ENCODE results near the gene PDE10A. TPM values are rescaled to one million over a fixed set of nuclear protein-coding genes. Genes with fewer than 3 reads are reported as not detected.
"Not testable (repeated sequence)": the region's sequence is repeated elsewhere in the genome, so short reads cannot be mapped to it uniquely, and the experiment has no call there.

PDE10A gene
- total RNA-seq, 1 donor from 2014 or later = 14.4 TPM

- Mint-ChIP-seq H3K27ac (peak overlapping the region; percentile 35), H3K9me3 (ENCODE audit: low read depth) (no peaks in the 10 kb centered on the region), H3K27me3 (no peaks in the 10 kb centered on the region), H3K4me1 (ENCODE audit: low read depth) (no peaks in the 10 kb centered on the region), H3K36me3 (ENCODE audit: insufficient read depth) (no peaks in the 10 kb centered on the region), H3K4me3 (ENCODE audit: low read depth) (no peak overlapping the region)
- no peak for DNase-seq (ENCODE audit: low spot score, unreplicated experiment)
- TF ChIP-seq, protein P1, sequence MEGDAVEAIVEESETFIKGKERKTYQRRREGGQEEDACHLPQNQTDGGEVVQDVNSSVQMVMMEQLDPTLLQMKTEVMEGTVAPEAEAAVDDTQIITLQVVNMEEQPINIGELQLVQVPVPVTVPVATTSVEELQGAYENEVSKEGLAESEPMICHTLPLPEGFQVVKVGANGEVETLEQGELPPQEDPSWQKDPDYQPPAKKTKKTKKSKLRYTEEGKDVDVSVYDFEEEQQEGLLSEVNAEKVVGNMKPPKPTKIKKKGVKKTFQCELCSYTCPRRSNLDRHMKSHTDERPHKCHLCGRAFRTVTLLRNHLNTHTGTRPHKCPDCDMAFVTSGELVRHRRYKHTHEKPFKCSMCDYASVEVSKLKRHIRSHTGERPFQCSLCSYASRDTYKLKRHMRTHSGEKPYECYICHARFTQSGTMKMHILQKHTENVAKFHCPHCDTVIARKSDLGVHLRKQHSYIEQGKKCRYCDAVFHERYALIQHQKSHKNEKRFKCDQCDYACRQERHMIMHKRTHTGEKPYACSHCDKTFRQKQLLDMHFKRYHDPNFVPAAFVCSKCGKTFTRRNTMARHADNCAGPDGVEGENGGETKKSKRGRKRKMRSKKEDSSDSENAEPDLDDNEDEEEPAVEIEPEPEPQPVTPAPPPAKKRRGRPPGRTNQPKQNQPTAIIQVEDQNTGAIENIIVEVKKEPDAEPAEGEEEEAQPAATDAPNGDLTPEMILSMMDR (IDR thresholded peaks at IDR 0.05; ENCODE audit: unreplicated experiment) = no peak
Observed at GRCh38 chr6:165514621-165515020, 148.4 kb downstream of the PDE10A start.

DNA sequence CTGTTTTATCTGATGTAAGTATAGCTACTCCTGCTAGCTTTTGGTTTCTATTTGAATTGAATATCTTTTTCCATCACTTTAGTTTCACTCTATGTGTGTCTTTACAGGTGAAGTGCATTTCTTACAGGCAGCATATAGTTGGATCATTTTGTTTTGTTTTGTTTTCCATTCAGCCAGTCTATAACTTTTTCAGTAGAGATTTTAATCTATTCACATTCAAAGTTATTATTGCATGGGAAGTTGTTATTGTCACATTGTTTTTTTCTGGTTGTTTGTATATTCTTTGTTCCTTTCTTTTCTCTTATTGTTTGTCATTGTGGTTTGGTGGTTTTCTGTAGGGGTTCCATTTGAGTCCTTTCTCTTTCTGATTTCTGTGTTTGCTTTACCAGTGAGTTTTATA lies 151.2 kb downstream of the PDE10A start:
- H3K4me3 Mint-ChIP-seq (ENCODE audit: low read depth) = no peak overlapping the region
- TF ChIP-seq, protein P1 (IDR thresholded peaks at IDR 0.05; ENCODE audit: unreplicated experiment) = no peak
- DNase-seq (ENCODE audit: low spot score, unreplicated experiment) = no peak
- H3K4me1 Mint-ChIP-seq (ENCODE audit: low read depth) = no peaks in the 10 kb centered on the region
- no peak overlapping the region for H3K27ac Mint-ChIP-seq
- no peaks in the 10 kb centered on the region for H3K9me3 Mint-ChIP-seq (ENCODE audit: low read depth)
- H3K27me3 Mint-ChIP-seq = no peaks in the 10 kb centered on the region
- no peaks in the 10 kb centered on the region for H3K36me3 Mint-ChIP-seq (ENCODE audit: insufficient read depth)

- Mint-ChIP-seq H3K4me3 (ENCODE audit: low read depth) (no peak overlapping the region), H3K4me1 (ENCODE audit: low read depth) (no peaks in the 10 kb centered on the region), H3K36me3 (ENCODE audit: insufficient read depth) (no peaks in the 10 kb centered on the region), H3K27me3 (no peaks in the 10 kb centered on the region), H3K27ac (no peak overlapping the region), H3K9me3 (ENCODE audit: low read depth) (no peaks in the 10 kb centered on the region)
- TF ChIP-seq, protein P1 (IDR thresholded peaks at IDR 0.05; ENCODE audit: unreplicated experiment) = no peak
- DNase-seq (ENCODE audit: low spot score, unreplicated experiment) = no peak
Observed at GRCh38 chr6:165508321-165508869, 154.6 kb downstream of the PDE10A start.

GRCh38 chr6:165506657-165507056 lies 156.4 kb downstream of the PDE10A start:
- no peaks in the 10 kb centered on the region for H3K4me1 Mint-ChIP-seq (ENCODE audit: low read depth)
- H3K36me3 Mint-ChIP-seq (ENCODE audit: insufficient read depth) = no peaks in the 10 kb centered on the region
- DNase-seq (ENCODE audit: low spot score, unreplicated experiment) = no peak
- H3K9me3 Mint-ChIP-seq (ENCODE audit: low read depth) = peaks cover 6% of the 10 kb centered on the region
- TF ChIP-seq, protein P1 (IDR thresholded peaks at IDR 0.05; ENCODE audit: unreplicated experiment) = no peak
- no peak overlapping the region for H3K4me3 Mint-ChIP-seq (ENCODE audit: low read depth)
- no peak overlapping the region for H3K27ac Mint-ChIP-seq
- H3K27me3 Mint-ChIP-seq = no peaks in the 10 kb centered on the region

GRCh38 chr6:165500214-165500907 lies 162.7 kb downstream of the PDE10A start:
- not testable (repeated sequence) for H3K9me3 Mint-ChIP-seq (ENCODE audit: low read depth); H3K36me3 Mint-ChIP-seq (ENCODE audit: insufficient read depth); H3K27me3 Mint-ChIP-seq; H3K4me3 Mint-ChIP-seq (ENCODE audit: low read depth); DNase-seq (ENCODE audit: low spot score, unreplicated experiment)
- Mint-ChIP-seq H3K4me1 (ENCODE audit: low read depth) (peaks cover 11% of the 10 kb centered on the region), H3K27ac (peak overlapping the region; percentile 86)

- Mint-ChIP-seq H3K27me3 (no peaks in the 10 kb centered on the region), H3K36me3 (ENCODE audit: insufficient read depth) (peaks cover 7% of the 10 kb centered on the region), H3K4me3 (ENCODE audit: low read depth) (no peak overlapping the region), H3K9me3 (ENCODE audit: low read depth) (peaks cover 19% of the 10 kb centered on the region), H3K4me1 (ENCODE audit: low read depth) (peaks cover 11% of the 10 kb centered on the region), H3K27ac (no peak overlapping the region)
- TF ChIP-seq, protein P1 (IDR thresholded peaks at IDR 0.05; ENCODE audit: unreplicated experiment) = no peak
- DNase-seq (ENCODE audit: low spot score, unreplicated experiment) = no peak
Observed at GRCh38 chr6:165497472-165497871, 165.6 kb downstream of the PDE10A start.
